PC-9 (cell line): ENCODE results near the gene C10orf71.

Source experiments
- CTCF ChIP-seq: fragments of 200-600 bp; sonication (generic); conservative IDR thresholded peaks from 2 replicates; pipeline ENCODE4 v1.6.1; 2017; ENCODE audit warnings: mixed run types, antibody characterized with exemption, mild to moderate bottlenecking, moderate library complexity
- EZH2 ChIP-seq: fragments of 200-600 bp; sonication (generic); IDR thresholded peaks from 2 replicates; pipeline ENCODE4 v1.8.0; 2017; ENCODE audit warnings: antibody characterized with exemption, low read depth

DNA sequence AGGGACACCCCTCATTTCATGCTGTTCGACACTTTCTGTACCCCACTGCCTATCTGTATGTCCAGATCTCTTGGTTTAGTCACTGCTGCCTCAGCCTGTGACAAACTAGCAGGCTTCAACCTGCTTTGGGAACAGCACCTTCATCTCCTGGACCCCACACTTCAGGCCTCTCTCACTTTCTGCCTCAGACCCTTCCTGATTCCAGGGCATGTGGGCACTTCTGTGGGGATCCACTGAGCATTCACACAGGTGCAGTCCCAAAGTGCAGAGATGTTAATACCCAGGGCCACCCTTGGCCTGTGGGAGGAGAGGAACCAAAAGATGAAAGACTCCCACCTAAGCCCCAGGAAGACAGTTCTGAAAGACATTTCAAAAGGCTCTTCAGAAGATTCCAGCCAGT is 29.4 kb upstream of the C10orf71 start:
- TF ChIP-seq CTCF (no peak), EZH2 (no peak)
